ENCODE measurements around the gene RPS19BP1. TPM values are rescaled to one million over a fixed set of nuclear protein-coding genes. Genes with fewer than 3 reads are reported as not detected.

Gene RPS19BP1
- polyA plus RNA-seq, 4 donors, result 48.3 to 80.2 (median 55.6) TPM

- no peak for DNase-seq (ENCODE audit: low read depth in 4 of 4, low spot score in 2 of 4)
These were observed 40.9 kb downstream of the RPS19BP1 start for GRCh38 chr22:39491696-39492095.

GRCh38 chr22:39490966-39491680 lies 41.4 kb downstream of the RPS19BP1 start:
- no peak for DNase-seq (ENCODE audit: low read depth in 4 of 4, low spot score in 2 of 4)

- no peak for DNase-seq (ENCODE audit: low read depth in 4 of 4, low spot score in 2 of 4)
These were observed 42.3 kb downstream of the RPS19BP1 start for GRCh38 chr22:39490135-39490798.

- no peak for DNase-seq (ENCODE audit: low read depth in 4 of 4, low spot score in 2 of 4)
These were observed 43.2 kb downstream of the RPS19BP1 start for GRCh38 chr22:39489094-39490068.

GRCh38 chr22:39488563-39489083 lies 43.9 kb downstream of the RPS19BP1 start:
- DNase-seq (ENCODE audit: low read depth in 4 of 4, low spot score in 2 of 4), result no peak

DNA sequence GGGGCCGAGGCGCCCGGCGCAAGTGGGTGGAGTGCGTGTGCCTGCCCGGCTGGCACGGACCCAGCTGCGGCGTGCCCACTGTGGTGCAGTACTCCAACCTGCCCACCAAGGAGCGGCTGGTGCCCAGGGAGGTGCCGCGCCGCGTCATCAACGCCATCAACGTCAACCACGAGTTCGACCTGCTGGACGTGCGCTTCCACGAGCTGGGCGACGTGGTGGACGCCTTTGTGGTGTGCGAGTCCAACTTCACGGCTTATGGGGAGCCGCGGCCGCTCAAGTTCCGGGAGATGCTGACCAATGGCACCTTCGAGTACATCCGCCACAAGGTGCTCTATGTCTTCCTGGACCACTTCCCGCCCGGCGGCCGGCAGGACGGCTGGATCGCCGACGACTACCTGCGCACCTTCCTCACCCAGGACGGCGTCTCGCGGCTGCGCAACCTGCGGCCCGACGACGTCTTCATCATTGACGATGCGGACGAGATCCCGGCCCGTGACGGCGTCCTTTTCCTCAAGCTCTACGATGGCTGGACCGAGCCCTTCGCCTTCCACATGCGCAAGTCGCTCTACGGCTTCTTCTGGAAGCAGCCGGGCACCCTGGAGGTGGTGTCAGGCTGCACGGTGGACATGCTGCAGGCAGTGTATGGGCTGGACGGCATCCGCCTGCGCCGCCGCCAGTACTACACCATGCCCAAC lies 44.6 kb downstream of the RPS19BP1 start:
- no peak for DNase-seq (ENCODE audit: low read depth in 4 of 4, low spot score in 2 of 4)

- no peak for DNase-seq (ENCODE audit: low read depth in 4 of 4, low spot score in 2 of 4)
These were observed 45.4 kb downstream of the RPS19BP1 start for GRCh38 chr22:39486951-39487825.

DNA sequence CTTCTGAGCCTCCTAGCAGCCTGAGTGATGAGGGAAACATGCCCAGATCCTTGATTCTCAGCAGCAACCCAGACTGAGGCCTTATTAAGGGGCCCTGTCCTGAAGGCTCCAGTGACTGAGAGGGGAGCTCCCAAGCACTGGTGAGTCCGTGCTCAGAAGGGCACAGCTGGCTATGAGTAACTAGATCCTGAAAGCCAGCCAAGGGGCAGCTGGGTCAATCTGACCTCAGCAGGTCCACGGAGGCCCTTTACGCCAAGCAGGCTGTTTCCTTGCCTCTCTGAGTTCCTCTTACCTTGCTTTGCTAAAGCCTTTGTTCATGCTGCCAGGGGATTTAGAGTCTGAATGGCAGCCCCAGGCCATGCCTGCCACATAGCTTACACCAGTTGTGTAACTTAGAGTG lies 49.8 kb downstream of the RPS19BP1 start:
- DNase-seq (ENCODE audit: low read depth in 4 of 4, low spot score in 2 of 4), result no peak

DNA sequence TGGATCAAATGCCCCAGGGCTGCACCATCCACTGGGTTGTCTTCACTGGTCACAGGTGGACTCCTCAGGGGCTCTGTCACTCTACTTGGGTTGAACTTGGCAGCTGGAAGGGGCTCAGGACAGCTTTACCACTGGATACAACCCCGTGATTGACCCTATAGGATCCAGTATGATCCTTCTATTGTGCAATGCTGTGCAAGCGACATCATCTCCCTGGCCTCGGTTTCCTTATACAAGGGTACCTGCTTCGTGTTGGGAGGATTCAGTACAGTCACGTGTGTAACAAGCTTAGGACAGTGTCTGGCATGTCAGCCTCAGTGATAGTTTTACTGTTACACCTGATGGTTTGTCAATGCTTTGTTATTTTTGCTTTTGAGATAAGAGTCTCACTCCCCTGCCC lies 51.0 kb downstream of the RPS19BP1 start:
- DNase-seq (ENCODE audit: low read depth in 4 of 4, low spot score in 2 of 4), result no peak

- DNase-seq (ENCODE audit: low read depth in 4 of 4, low spot score in 2 of 4), result no peak
These were observed 51.5 kb downstream of the RPS19BP1 start for GRCh38 chr22:39481054-39481453.

- DNase-seq (ENCODE audit: low read depth in 4 of 4, low spot score in 2 of 4), result no peak
These were observed 52.0 kb downstream of the RPS19BP1 start for GRCh38 chr22:39480557-39480956.

DNA sequence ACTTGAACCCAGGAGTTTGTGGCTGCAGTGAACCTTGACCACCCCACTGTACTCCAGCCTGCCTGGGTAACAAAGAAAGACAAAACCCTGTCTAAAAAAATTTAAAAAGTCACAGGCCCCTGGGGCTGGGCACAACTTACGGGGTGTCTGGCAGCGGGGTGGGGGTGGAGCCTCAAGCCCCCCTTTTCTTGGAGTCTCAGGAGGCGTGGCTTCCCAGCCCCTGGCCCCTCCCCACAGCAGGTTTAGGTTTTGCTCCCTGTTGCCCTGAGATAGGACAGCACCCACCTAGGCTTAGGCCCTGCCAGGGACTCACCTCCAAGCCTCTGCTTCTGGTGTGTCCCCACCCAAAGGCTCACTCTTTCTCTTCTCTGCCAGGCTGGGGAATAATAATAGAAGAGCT lies 53.3 kb downstream of the RPS19BP1 start:
- no peak for DNase-seq (ENCODE audit: low read depth in 4 of 4, low spot score in 2 of 4)

Other genes starting within 250 kb of the RPS19BP1 start
- gene RPL3, start 213.1 kb downstream of the RPS19BP1 start, polyA plus RNA-seq (ENCODE audit: insufficient read length in 4 of 4), result 1,000 to 10,000 TPM; 2,902 to 3,578 (median 3,212) TPM
- 10 to 100 TPM; 16.0 to 29.9 (median 25.1) TPM for gene SYNGR1, start 182.8 kb downstream of the RPS19BP1 start, polyA plus RNA-seq (ENCODE audit: insufficient read length in 4 of 4)
- gene TAB1, start 133.0 kb downstream of the RPS19BP1 start, polyA plus RNA-seq (ENCODE audit: insufficient read length in 4 of 4), result 10 to 100 TPM; 24.8 to 37.3 (median 31.6) TPM
- gene MGAT3, start 75.7 kb downstream of the RPS19BP1 start, polyA plus RNA-seq (ENCODE audit: insufficient read length in 4 of 4), result 10 to 100 TPM; 18.4 to 31.1 (median 25.7) TPM
- gene MIEF1, start 30.5 kb downstream of the RPS19BP1 start, polyA plus RNA-seq (ENCODE audit: insufficient read length in 4 of 4), result 10 to 100 TPM; 33.5 to 36.6 (median 34.2) TPM
- gene ATF4, start 12.2 kb downstream of the RPS19BP1 start, polyA plus RNA-seq (ENCODE audit: insufficient read length in 4 of 4), result 100 to 1,000 TPM; 274 to 319 (median 300) TPM
- gene CACNA1I, start 38.0 kb upstream of the RPS19BP1 start, polyA plus RNA-seq (ENCODE audit: insufficient read length in 4 of 4), result under 1 TPM; 0.04 to 0.13 (median 0.06) TPM

All from left renal cortex interstitium (tissue), 4 donors.